Suprapubic skin (tissue), 4 donors: ENCODE data around the gene SPNS1. TPM values are rescaled to one million over a fixed set of nuclear protein-coding genes. Genes with fewer than 3 reads are reported as not detected.

Source experiments
- DNase-seq, 2 donors: peaks; one replicate each; pipeline ENCODE4 v3.0.0-alpha.2; 2019; ENCODE audit warnings: low spot score in 2 of 2
- H3K27ac ChIP-seq: fragments of 200-600 bp; sonication (generic); one replicate; pipeline ENCODE4 v1.5.1; 2019
- H3K27me3 ChIP-seq: fragments of 200-600 bp; sonication (generic); one replicate; pipeline ENCODE4 v1.5.1; 2019
- H3K36me3 ChIP-seq: fragments of 200-600 bp; sonication (generic); one replicate; pipeline ENCODE4 v1.5.1; 2019
- H3K4me1 ChIP-seq: fragments of 200-600 bp; sonication (generic); one replicate; pipeline ENCODE4 v1.5.1; 2019
- H3K4me3 ChIP-seq: fragments of 200-600 bp; sonication (generic); one replicate; pipeline ENCODE4 v1.5.1; 2019; ENCODE audit warnings: mild to moderate bottlenecking
- H3K9me3 ChIP-seq: fragments of 200-600 bp; sonication (generic); one replicate; pipeline ENCODE4 v1.5.1; 2019
- EP300 ChIP-seq: sonication (generic); formaldehyde crosslinking; IDR thresholded peaks from one replicate; pipeline ENCODE4 v1.6.1; 2017; ENCODE audit warnings: antibody characterized with exemption
- POLR2A ChIP-seq, 2 donors: fragments of 450-650 bp; IDR thresholded peaks; one replicate each; pipeline ENCODE4 v1.6.1; 2017; ENCODE audit warnings: antibody characterized with exemption in 2 of 2, mild to moderate bottlenecking in 2 of 2, moderate library complexity in 2 of 2
- POLR2AphosphoS5 ChIP-seq, 3 donors: sonication (generic); formaldehyde crosslinking; IDR thresholded peaks; one replicate each; pipeline ENCODE4 v1.6.1; 2017; ENCODE audit warnings: antibody characterized with exemption in 3 of 3
- WGBS: methylation state at CpG from one replicate; pipeline ENCODE4 v1.1.5; 2018; 5-methylcytosine and 5-hydroxymethylcytosine counted together
- total RNA-seq, 4 donors: library from RNA; depleted of rRNA; stranded (reverse); fragments of >200 nt; gene quantifications; one replicate each; pipeline ENCODE4 v1.1.0, GENCODE V29; 2016
- TF ChIP-seq, protein P1 (sequence below), 2 donors: fragments of 200-600 bp in 1 of 2; fragments of 450-650 bp in 1 of 2; sonication (generic) in 1 of 2; IDR thresholded peaks; one replicate each; pipeline ENCODE4 v1.5.1; 2016 to 2019; ENCODE audit warnings: antibody characterized with exemption in 2 of 2, mild to moderate bottlenecking in 1 of 2, moderate library complexity in 1 of 2

SPNS1 gene
- total RNA-seq, 4 donors from 2014 or later = 26.0 to 42.8 (median 32.7) TPM

DNA sequence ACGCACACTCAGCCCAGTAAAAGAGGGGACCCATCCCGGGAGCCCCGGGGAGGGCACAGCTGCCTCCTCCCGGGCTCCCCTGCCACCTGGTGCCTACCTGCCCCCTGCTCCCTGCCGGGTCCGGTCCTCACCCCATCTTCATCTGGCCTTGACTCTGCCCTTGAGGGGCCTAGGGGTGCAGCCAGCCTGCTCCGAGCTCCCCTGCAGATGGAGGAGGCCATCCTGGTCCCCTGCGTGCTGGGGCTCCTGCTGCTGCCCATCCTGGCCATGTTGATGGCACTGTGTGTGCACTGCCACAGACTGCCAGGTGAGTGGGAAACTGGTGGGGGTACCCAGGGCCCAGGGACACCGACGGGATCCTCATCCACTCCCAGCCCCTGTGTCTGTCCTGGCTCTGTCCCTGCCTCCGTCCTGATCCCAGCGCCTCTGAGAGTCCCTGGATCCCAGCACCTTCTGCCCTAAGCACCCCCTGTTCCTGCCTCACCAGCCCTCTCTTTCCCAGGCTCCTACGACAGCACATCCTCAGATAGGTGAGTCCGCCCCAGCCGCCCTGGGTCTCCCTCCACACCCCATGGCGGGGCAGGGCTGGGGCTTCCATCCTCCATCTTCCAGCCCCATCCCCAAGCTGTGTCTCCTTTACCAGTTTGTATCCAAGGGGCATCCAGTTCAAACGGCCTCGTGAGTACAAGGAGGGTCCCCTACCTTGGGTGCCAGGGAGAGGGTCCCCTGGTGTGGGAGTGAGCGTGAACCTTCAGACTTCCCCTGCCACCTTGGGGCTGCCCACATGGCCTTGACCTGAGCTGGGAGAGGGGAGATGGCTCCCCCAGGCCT lies 10.8 kb downstream of the SPNS1 start:
- no peaks in the 10 kb centered on the region for H3K9me3 ChIP-seq
- TF ChIP-seq EP300 = no peak
- no peak for TF ChIP-seq POLR2AphosphoS5 (IDR thresholded peaks at IDR 0.05)
- TF ChIP-seq, protein P1, sequence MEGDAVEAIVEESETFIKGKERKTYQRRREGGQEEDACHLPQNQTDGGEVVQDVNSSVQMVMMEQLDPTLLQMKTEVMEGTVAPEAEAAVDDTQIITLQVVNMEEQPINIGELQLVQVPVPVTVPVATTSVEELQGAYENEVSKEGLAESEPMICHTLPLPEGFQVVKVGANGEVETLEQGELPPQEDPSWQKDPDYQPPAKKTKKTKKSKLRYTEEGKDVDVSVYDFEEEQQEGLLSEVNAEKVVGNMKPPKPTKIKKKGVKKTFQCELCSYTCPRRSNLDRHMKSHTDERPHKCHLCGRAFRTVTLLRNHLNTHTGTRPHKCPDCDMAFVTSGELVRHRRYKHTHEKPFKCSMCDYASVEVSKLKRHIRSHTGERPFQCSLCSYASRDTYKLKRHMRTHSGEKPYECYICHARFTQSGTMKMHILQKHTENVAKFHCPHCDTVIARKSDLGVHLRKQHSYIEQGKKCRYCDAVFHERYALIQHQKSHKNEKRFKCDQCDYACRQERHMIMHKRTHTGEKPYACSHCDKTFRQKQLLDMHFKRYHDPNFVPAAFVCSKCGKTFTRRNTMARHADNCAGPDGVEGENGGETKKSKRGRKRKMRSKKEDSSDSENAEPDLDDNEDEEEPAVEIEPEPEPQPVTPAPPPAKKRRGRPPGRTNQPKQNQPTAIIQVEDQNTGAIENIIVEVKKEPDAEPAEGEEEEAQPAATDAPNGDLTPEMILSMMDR (IDR thresholded peaks at IDR 0.05) = no peak
- no peak for TF ChIP-seq POLR2A (IDR thresholded peaks at IDR 0.05)
- H3K4me1 ChIP-seq = no peaks in the 10 kb centered on the region
- no peaks in the 10 kb centered on the region for H3K27me3 ChIP-seq
- peak overlapping the region; percentile 31 for H3K4me3 ChIP-seq
- H3K36me3 ChIP-seq = peaks cover 92% of the 10 kb centered on the region
- WGBS = 88% methylated on average over 12 of the region's 19 CpGs
- no peak for DNase-seq
- H3K27ac ChIP-seq = no peak overlapping the region

DNA sequence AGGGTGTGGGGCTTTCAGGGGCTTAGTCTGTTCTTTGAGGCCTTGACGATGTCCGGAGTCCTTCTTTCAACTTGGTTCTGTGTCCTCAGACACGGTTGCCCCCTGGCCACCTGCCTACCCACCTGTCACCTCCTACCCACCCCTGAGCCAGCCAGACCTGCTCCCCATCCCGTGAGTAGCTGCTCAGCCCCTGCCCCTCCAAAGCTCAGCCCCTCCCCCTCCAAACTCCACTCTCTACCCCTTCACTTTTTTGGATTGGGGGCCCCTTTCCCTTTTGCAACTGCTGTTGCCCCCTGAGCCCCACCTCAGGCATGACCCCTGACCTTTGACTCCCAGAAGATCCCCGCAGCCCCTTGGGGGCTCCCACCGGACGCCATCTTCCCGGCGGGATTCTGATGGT lies 11.5 kb downstream of the SPNS1 start:
- Histone ChIP-seq H3K4me1 (no peaks in the 10 kb centered on the region), H3K9me3 (no peaks in the 10 kb centered on the region), H3K4me3 (peak overlapping the region; percentile 31), H3K27me3 (no peaks in the 10 kb centered on the region), H3K27ac (no peak overlapping the region), H3K36me3 (peaks cover 86% of the 10 kb centered on the region)
- TF ChIP-seq EP300 = no peak
- no peak for TF ChIP-seq POLR2A (IDR thresholded peaks at IDR 0.05)
- no peak for TF ChIP-seq POLR2AphosphoS5 (IDR thresholded peaks at IDR 0.05)
- TF ChIP-seq, protein P1 (IDR thresholded peaks at IDR 0.05) = no peak
- DNase-seq = no peak
- 81% methylated on average over 9 of the region's 9 CpGs for WGBS

DNA sequence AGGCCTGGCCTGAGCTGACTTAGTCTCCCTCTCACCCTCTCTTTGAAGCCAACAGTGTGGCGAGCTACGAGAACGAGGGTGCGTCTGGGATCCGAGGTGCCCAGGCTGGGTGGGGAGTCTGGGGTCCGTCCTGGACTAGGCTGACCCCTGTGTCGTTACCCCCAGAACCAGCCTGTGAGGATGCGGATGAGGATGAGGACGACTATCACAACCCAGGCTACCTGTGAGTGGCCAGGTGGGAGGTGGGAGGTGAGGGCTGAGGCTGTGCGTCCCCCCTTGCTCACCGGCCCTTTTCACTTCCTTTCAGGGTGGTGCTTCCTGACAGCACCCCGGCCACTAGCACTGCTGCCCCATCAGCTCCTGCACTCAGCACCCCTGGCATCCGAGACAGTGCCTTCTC lies 11.9 kb downstream of the SPNS1 start:
- TF ChIP-seq EP300 (no peak), POLR2A (IDR thresholded peaks at IDR 0.05) (no peak)
- TF ChIP-seq, protein P1 (IDR thresholded peaks at IDR 0.05) = no peak
- DNase-seq = no peak
- Histone ChIP-seq H3K4me3 (peak overlapping the region; percentile 31), H3K36me3 (peaks cover 81% of the 10 kb centered on the region), H3K27ac (no peak overlapping the region), H3K27me3 (no peaks in the 10 kb centered on the region), H3K9me3 (no peaks in the 10 kb centered on the region), H3K4me1 (no peaks in the 10 kb centered on the region)
- WGBS = 93% methylated on average over 13 of the region's 13 CpGs

DNA sequence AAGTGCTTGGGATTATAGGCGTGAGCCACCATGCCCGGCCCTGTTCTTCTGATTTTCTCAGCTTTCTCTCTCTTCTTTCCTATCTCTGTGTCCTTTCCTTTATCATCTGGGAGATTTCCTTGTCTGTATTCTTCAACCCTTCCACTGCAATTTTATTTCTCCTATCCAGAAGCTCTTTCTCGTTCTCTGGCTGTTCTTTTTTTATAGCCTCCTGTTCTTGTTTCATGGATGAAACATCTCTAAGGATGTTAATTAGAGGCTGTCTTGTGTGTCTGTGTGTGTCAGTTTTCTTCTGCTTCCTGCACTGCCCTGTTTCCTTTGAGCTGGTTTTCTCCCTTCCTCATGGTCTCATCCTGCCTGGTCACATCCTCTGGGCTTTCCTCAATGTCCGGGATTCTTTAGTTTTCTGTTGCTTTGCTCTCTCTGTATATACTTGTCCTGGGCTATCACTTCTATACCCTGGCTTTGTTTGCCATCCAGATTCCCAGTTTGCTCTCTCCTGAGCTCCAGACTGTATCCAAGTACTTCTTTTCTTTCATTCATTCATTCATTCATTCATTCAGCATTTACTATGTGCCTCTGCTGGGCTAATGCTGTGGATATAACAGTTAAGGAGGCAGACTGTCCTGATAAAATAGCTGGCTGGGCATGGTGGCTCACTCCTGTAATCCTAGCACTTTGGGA lies 12.7 kb downstream of the SPNS1 start:
- no peaks in the 10 kb centered on the region for H3K9me3 ChIP-seq
- H3K4me3 ChIP-seq = no peak overlapping the region
- TF ChIP-seq EP300 (no peak), POLR2A (IDR thresholded peaks at IDR 0.05) (no peak), POLR2AphosphoS5 (IDR thresholded peaks at IDR 0.05) (no peak)
- TF ChIP-seq, protein P1 (IDR thresholded peaks at IDR 0.05) = no peak
- DNase-seq = no peak
- WGBS = 95% methylated on average over 4 of the region's 4 CpGs
- no peak overlapping the region for H3K27ac ChIP-seq
- H3K4me1 ChIP-seq = no peaks in the 10 kb centered on the region
- H3K36me3 ChIP-seq = peaks cover 73% of the 10 kb centered on the region
- no peaks in the 10 kb centered on the region for H3K27me3 ChIP-seq

DNA sequence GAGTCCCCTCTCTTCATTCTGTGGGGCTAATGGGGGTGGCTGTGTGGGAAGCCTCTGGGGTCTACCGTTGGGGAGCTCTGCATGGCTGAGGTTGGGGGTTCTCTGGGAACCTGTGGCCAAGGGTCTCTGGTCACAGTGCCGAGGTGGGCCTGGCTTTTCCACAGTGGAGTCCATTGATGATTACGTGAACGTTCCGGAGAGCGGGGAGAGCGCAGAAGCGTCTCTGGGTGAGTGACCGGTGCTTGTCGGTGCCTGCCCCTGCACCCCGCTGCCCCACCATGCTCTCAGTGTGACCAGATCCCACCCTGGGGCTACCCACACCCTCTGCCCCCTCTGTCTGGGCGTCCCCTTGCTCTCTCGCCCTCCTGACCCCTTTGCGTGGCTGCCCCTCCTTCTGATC lies 14.8 kb downstream of the SPNS1 start:
- Histone ChIP-seq H3K36me3 (peaks cover 53% of the 10 kb centered on the region), H3K27ac (no peak overlapping the region), H3K9me3 (no peaks in the 10 kb centered on the region), H3K27me3 (no peaks in the 10 kb centered on the region), H3K4me1 (no peaks in the 10 kb centered on the region), H3K4me3 (no peak overlapping the region)
- DNase-seq = no peak
- TF ChIP-seq POLR2AphosphoS5 (IDR thresholded peaks at IDR 0.05) = no peak
- WGBS = 95% methylated on average over 13 of the region's 14 CpGs
